HG02588 (cell line): Measurements from ENCODE around the gene DCAF8L2.
"Not testable (repeated sequence)": the region's sequence is repeated elsewhere in the genome, so short reads cannot be mapped to it uniquely, and the experiment has no call there.

Experiments
- ATAC-seq: cut with Tn5 transposase; IDR thresholded peaks from one replicate; pipeline ENCODE4 v1.9.1; 2021; ENCODE audit warnings: mild to moderate bottlenecking, moderate library complexity; ENCODE audit not compliant: unreplicated experiment

Gene DCAF8L2

DNA sequence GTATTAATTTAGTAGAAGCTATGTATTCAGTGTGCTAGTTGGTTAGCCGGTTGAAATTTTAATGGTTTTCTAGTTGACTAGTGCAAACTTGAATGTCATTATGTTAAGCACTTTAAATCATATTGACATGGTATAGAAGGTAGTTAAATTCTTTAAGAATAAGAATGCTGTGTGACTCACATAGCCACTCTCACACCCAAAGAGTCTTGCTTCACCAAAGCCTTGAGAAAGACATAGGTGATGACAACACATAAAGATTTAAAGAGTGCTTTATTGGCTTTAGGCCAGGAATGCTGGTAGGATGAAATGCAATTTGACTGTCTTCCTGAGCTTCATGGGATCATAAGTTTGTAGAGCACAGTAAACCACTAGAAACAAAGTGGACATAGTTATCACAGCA lies 85.3 kb downstream of the DCAF8L2 start:
- no peak for ATAC-seq

DNA sequence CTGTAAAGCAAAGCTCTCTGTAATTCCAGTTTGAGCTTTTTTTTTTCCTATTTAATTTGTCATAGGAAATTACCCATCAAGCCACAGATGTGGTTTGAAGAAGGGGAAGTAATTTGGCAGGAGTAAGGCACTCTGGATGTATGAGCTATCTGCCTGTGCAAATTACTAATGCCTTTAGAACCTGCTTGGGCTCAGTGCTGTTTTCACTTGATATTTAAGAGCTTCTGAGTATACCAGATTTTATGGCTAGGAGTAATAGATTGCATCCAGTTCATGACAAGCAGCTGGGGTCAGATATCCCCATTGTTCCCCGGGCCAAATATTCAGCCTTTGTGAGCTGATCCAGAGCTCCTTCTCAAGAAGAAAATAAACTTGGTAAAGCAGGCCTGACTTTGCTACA lies 89.1 kb downstream of the DCAF8L2 start:
- no peak for ATAC-seq

DNA sequence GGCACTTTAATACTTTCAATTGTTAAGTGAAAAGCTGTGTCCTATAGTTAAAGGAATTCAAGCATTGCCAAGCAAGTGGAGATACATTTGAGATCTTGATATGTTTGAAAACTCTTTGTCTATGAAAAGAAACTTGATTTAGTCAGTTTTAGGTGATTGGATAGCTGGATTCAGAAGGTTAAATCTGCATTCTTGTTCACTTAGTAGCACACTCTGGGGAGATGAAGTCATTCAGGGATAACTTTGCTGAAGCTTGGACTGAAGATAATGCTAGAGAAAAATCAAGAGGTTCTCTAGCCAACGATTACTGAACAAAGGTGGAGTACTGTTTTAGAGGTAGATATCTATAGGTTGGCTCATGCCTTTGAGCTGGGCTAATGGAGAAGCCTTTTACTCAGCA lies 90.6 kb downstream of the DCAF8L2 start:
- ATAC-seq: no peak

DNA sequence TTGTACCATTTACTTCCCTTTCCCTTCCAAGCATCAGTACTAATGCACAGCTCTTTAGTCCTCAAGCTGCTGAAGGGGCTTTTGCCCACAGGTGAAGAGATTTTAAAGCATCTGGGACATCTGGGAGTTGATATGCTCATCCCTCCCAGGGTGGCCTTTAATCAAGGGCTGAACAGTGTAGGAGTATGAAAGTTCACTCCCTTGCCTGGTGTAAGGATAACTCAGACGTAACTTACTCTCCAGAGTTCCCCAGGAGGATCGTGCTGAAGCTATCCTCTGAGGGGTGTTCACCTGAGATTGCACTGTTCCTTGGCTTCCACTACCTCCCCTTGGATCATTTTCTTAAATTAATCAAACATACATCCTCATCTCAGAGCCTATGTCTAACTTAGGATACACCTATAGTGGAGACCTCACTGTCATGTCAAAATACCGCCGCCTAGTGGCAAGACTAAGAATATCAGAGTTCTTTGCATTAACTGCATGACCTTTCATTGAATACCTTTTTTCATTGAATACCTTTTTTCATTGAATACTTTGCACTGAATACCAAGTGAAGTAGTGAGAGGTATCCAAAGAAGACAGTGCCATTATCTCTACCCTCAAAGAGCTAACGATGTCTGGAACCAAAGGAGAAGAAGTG lies 93.5 kb downstream of the DCAF8L2 start:
- ATAC-seq: not testable (repeated sequence)

DNA sequence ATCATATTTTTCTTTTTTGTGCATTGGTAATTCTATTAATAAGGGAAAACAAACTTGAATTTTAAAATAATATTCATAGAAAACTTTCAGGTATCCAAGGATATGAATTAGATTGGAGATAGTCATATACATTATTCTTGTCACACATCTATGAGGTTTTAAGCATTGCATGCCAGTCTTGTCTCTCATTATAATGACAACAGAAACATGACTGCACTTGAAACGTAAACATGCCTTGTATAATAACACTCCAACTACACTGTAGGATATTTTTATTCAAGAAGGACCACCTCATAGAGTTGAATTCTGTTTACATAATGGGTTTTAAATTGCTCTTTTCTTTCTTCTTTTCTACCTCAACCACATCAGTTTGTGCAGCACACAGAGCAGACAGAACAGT lies 104.5 kb downstream of the DCAF8L2 start:
- ATAC-seq: no peak

DNA sequence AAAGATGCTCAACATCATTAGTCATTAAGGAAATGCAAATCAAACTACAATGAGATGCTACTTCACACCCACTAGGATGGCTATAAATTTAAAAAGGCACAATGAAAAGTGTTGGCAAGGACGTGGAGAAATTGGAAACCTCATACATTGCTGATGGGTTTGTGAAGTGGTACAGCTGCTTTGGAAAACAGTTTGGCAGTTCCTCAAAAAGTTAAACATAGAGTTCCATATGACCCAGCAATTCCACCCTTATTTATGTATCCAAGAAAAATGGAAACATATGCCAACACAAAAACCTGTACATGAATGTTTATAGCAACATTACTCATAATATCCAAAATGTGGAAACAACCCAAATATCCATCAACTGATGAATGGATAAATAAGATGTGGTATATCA lies 116.4 kb downstream of the DCAF8L2 start:
- no peak for ATAC-seq

DNA sequence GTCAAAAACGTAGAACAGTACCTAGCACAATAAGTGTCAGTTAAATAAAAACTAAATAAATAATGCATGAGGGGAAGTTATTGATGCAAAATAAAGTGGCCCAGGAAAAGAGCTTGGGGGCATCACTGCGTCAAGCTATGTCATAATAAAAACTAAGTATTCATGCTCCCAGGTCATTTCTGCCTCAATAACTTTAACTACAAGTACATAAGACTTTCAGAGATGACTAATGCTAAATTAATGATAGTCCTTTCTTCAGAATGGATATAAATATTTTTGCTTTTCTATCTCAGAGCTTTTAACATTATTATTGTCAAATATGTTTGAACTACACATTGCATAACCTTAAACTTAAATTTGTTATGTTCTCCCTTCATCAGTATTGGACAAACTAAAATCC lies 125.5 kb downstream of the DCAF8L2 start:
- no peak for ATAC-seq

DNA sequence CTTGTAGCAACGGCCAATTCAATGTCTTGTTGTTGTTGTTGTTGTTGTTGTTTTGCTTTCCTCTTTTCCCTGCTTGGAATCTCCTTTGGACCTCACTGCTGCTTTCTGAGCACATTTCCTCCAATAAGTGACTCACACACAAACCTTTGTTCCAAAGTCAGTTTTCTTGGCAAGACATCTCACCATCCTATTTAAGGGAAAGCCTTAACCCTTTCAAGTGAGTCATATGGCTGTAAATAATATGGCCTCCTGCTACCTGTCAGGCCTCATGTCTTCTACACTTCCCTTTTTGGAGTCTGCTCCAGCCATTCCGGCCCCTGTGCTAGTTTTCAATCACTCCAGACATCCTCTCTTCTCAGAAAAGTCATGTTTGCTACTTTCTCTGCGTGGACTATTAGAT lies 138.1 kb downstream of the DCAF8L2 start:
- no peak for ATAC-seq

DNA sequence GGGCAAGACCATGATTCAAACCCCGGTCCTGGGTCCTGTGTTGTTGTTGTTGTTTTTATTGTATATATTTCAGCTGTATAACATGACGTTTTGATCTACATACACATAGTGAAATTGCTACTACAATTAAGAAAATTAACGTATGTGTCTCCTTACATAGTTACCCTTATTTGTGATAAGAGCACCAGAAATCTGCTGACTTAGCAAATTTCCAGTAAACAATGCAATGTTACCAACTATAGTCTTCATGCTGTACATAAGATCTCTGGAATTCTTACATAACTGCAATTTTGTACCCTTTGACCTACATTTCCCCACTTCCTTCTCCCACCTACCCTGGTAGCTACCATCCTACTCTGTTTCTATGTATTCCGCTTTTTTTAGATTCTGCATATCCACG lies 141.8 kb downstream of the DCAF8L2 start:
- no peak for ATAC-seq

DNA sequence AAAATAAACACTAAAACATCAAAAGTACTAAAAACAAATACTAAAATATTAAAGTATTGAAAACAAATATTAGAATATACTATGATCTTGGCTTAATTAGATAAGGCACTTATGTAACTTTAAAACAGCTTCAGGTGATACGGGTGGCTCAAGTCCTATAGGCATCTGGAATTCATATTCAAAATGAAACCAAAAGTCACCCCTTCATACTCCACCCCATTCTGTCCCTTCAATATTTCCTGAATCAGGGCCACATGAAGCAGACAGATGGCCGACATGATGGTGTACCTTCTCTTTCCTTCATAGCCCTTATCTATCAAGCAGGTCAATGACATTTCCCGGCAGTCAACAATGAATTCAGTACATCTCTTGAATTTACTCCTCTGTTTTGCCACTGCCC lies 145.8 kb downstream of the DCAF8L2 start:
- no peak for ATAC-seq

DNA sequence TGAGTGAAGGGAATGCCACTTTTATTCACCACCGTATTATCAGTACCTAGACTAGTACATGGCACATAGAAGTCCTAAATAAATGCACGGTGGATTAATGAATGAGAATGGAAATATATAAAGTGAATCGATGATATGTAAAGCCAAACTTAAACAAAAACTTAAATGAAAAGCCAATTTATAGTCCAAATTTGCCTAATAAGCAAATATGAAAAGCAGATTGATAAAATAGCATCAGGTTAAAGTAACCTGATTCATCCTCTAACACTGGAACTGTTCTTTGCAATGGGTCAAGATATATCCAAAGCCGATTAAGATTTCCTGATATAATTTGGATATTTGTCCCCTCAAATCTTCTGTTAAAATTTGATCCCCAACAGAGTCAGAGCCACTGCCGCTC lies 150.8 kb downstream of the DCAF8L2 start:
- no peak for ATAC-seq

DNA sequence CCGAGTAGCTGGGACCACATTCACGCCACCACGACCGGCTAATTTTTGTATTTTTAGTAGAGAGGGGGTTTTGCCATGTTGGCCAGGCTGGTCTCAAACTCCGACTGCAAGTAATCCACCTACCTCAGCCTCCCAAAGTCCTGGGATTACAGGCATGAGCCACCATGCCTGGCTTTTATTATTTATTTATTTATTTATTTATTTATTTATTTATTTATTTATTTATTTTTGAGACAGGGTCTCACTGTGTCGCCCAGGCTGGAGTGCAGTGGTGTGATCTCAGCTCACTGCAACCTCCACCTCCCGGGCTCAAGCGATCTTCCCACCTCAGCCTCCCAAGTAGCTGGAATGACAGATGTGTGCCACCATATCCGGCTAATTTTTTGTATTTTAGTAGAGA lies 153.4 kb downstream of the DCAF8L2 start:
- not testable (repeated sequence) for ATAC-seq

DNA sequence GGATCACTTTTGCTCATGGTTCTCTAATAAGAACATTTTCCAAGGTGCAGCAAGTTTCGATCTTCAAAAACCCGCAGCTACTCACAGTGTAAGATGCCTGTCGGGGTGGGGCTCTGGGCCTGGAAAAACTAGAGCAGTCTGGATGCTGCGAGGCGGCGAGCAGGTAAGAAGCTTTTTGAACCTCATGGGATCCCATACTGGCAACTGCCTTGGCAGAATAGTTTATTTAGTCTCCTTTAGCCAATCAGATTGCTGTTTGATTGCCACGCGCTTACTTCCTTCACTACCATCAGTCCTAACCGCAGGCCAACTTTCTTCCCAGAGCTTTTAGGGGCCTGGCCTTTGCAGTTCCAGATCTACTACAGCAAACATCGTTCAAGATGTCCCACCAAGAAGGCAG lies 156.4 kb downstream of the DCAF8L2 start:
- no peak for ATAC-seq

DNA sequence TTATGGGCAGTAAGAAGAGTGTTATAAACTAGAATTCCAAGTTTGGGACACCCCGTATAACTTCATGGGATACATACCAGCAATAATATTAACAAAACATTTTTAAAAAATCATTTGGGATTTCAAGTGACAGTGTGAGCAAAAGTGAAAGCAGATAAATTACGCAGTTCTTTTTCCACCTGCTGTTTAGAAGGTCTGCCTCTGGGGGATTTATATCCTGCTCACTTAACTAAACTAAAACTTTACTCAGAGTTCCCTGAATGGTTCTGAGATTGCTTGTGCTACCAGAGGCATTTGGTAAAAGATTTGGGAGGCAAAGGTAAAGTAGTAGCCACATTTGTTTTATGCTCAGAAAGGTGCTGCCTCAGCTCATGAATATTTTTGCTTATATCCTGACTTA lies 160.2 kb downstream of the DCAF8L2 start:
- ATAC-seq: not testable (repeated sequence)

DNA sequence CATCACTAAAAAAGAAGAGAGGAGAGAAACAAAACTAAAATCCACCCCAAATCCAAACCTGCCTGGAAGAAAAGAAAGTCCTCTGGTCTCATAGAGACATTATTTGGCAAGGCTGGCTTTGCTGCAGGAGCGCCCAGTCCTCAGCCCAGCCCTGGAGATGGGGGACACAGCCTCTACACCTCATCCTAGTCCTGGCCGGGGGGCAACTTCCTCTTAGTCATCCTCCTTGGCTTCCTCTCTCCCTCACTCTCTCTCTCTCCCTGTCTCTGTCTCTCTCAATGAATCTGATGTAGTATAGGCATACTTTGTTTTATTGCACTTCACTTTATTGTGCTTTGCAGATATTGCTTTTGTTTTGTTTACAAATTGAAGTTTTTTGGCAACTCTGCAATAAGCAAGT lies 161.8 kb downstream of the DCAF8L2 start:
- no peak for ATAC-seq

DNA sequence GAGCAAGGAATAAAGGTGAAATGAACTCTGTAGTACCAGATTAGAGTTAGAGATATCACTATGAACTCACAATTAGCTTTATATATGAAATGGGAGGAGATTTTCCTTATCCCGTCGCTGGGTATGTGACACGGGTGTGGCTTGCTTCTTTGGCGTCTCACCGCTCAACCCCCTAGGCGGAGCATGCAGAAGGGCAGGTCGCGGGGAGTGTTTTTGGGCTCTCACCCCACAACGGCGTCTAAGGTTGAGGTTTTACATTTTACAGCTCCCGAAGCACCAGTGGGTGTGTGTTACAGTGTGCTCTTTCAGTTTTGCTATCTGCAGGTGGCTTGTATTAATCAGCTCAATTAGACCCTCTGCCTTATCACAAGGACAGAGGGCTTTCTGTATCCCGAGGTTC lies 175.6 kb downstream of the DCAF8L2 start:
- no peak for ATAC-seq

DNA sequence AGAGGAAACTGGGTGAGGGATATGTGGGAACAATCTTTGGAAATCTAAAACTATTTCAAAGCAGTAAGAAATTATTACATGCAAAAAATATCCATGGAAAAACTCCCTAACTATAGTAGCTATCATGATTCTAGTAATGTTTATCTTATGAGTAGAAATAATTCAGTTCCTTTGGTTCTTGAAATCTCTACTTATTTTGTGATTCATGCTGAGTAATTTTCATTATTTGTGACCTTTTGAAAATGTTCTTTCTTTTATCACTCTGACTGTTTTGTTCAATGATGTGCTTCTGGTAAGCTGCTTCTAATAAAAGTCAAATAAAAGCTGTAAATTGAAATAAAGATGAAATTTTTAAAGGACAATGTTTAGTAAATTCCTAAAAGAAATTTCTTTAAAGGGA lies 177.2 kb downstream of the DCAF8L2 start:
- no peak for ATAC-seq

DNA sequence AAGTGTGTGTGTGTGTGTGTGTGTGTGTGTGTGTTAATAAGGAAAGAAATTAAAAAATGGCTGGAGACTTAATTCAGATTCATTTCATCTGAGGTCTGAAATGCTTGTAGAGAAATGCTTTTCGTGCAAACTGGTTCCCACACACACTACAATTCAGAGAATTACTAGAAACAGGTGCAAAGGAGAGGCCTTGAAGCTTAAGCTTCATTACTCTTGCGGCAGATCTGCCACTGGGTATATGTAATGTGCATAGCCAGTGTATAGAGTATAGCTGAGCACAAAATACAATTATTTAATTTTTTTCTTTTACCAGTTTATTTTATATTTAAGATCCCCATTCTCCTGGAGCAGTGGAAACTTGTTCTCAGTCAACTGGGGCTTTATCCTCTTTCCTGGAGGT lies 185.8 kb downstream of the DCAF8L2 start:
- no peak for ATAC-seq

DNA sequence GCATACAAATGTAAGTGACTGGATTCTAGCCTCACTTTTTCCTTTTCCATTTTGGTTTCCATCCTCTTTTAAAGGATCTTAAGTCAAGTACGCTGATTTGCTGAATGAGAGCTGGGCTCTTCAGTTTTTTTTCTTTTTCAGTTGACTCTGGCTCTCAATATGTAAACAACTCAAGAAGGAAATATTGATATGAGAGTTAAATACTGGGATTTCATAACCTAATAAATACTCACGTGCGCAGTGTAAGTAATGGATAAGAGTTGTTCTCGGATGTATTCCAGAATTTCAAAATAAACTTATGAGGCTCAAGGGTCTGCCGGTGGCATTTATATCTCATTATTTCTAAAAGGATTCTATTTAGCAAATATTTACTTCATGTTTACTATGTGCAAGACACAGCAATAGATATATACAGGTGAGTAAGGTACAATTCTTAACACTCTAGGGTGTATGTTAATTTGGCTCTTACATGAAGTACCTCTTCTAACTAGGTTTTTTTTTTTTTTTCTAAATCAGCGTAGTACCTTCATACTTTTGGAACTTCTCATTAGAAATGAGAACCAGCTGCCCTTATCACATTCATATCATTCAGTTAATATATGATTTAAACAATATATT lies 206.6 kb downstream of the DCAF8L2 start:
- no peak for ATAC-seq

DNA sequence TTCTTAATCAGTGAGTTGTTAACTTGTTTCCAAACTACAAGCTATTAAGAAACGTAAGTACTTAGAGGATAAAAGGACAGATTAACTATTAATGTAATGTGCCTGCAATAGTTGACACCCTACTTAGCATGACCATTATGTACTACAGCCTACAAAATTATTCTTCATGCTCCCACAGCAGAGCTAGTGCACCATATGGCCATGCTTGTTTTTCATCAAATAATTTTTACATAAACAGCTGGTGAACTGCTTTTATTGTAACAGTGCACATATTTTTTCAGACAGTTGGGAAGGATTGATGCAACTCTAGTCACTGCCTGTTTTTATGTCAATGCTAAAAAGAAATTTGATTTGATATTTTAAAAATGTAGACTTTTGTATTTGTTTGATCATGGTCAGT lies 207.4 kb downstream of the DCAF8L2 start:
- no peak for ATAC-seq
